Activated CD4-positive, CD25-positive, alpha-beta regulatory T cell treated with anti-CD3 and anti-CD28 coated beads, Interleukin-2, amount 50 U/mL, for 16 hours (primary cell): Measurements from ENCODE around the gene ZNF22.

Experiments
- DNase-seq: peaks from one replicate; pipeline ENCODE4 v3.0.0-alpha.2; 2020; ENCODE audit warnings: low read depth, low spot score

Gene ZNF22

GRCh38 chr10:44991571-44991970 is 9.2 kb upstream of the ZNF22 start:
- DNase-seq: no peak

GRCh38 chr10:44992070-44992731 is 8.5 kb upstream of the ZNF22 start:
- no peak for DNase-seq

- no peak for DNase-seq
Measured at GRCh38 chr10:44992732-44993225, 7.9 kb upstream of the ZNF22 start.

- no peak for DNase-seq
Measured at GRCh38 chr10:44993226-44993921, 7.3 kb upstream of the ZNF22 start.

- no peak for DNase-seq
Measured at GRCh38 chr10:44993922-44994751, 6.6 kb upstream of the ZNF22 start.

- no peak for DNase-seq
Measured at GRCh38 chr10:44994752-44995530, 5.8 kb upstream of the ZNF22 start.

- DNase-seq: no peak
Measured at GRCh38 chr10:44995581-44995913, 5.2 kb upstream of the ZNF22 start.

GRCh38 chr10:44995914-44996669 is 4.6 kb upstream of the ZNF22 start:
- no peak for DNase-seq

- no peak for DNase-seq
Measured at GRCh38 chr10:44997105-44997748, 3.5 kb upstream of the ZNF22 start.

- DNase-seq: no peak
Measured at GRCh38 chr10:44998146-44998631, 2.5 kb upstream of the ZNF22 start.

GRCh38 chr10:45000138-45000751 is 478 bp upstream of the ZNF22 start:
- no peak for DNase-seq

GRCh38 chr10:45001381-45002148 is 842 bp downstream of the ZNF22 start:
- no peak for DNase-seq

- no peak for DNase-seq
Measured at GRCh38 chr10:45003432-45004000, 2.8 kb downstream of the ZNF22 start.

GRCh38 chr10:45004661-45005060 is 3.9 kb downstream of the ZNF22 start:
- DNase-seq: no peak

GRCh38 chr10:45005284-45005683 is 4.6 kb downstream of the ZNF22 start:
- DNase-seq: no peak

GRCh38 chr10:45006276-45007030 is 5.7 kb downstream of the ZNF22 start:
- DNase-seq: no peak

GRCh38 chr10:45008524-45009161 is 7.9 kb downstream of the ZNF22 start:
- no peak for DNase-seq
